Cardiac muscle cell (in vitro differentiated cells and primary cell): Measurements from ENCODE around the gene TMPRSS2. TPM values are rescaled to one million over a fixed set of nuclear protein-coding genes. Genes with fewer than 3 reads are reported as not detected.

Experiments
- polyA plus RNA-seq: library from polyadenylated mRNA; unstranded; fragments of >200 nt; fragmentation: Nextera tagmentation; extraction: Ambion mirVana; gene quantifications from 2 replicates; pipeline ENCODE4 v1.2.1, GENCODE V29; 2016
- total RNA-seq: library from RNA; depleted of rRNA; stranded (reverse); fragments of >200 nt; gene quantifications from 2 replicates; pipeline ENCODE4 v1.2.3, GENCODE V29; 2016

The TMPRSS2 gene
- total and polyA plus RNA-seq, 2 experiments from 2014 or later: not detected

Other genes with a start within 250 kb of the TMPRSS2 start
- not detected in 2 replicates for gene FAM3B, start 191.4 kb downstream of the TMPRSS2 start, total RNA-seq
- not detected in 2 replicates for gene FAM3B, start 191.4 kb downstream of the TMPRSS2 start, polyA plus RNA-seq
- 2.3 TPM in 1 of 2 replicates, not detected in the other for gene MX2, start 146.1 kb downstream of the TMPRSS2 start, total RNA-seq
- gene MX2, start 146.1 kb downstream of the TMPRSS2 start, polyA plus RNA-seq: 0.28 and 0.46 TPM in 2 replicates
- gene MX1, start 81.9 kb downstream of the TMPRSS2 start, total RNA-seq: 0.14 TPM in 1 of 2 replicates, not detected in the other
- gene MX1, start 81.9 kb downstream of the TMPRSS2 start, polyA plus RNA-seq: 0.54 TPM in 1 of 2 replicates, not detected in the other